CD4-positive, alpha-beta T cell treated with Interleukin-4 for 4 hours (primary cell): Measurements from ENCODE around the gene SEMA5B.
A peak's percentile ranks its signal among the peaks of the same experiment; 100 is the strongest.

Experiments used
- DNase-seq: peaks from one replicate; pipeline ENCODE4 v3.0.0-alpha.2; 2020

Gene SEMA5B

GRCh38 chr3:123027292-123028232, at the start of gene SEMA5B:
TSS of gene SEMA5B (minus strand) at chr3:123027763. CDS start at chr3:122961263, 66,500 bp downstream.
- DNase-seq: no peak

GRCh38 chr3:123076496-123077418, 49.2 kb upstream of the SEMA5B start:
- no peak for DNase-seq

GRCh38 chr3:123076112-123076495, 48.5 kb upstream of the SEMA5B start:
- DNase-seq: no peak

GRCh38 chr3:123075359-123075758, 47.8 kb upstream of the SEMA5B start:
- no peak for DNase-seq

- DNase-seq: no peak
Observed at GRCh38 chr3:123072564-123072963, 45.0 kb upstream of the SEMA5B start.

- DNase-seq: no peak
Observed at GRCh38 chr3:123072152-123072551, 44.6 kb upstream of the SEMA5B start.

GRCh38 chr3:123071581-123071980, 44.0 kb upstream of the SEMA5B start:
- DNase-seq: no peak

- DNase-seq: no peak
Observed at GRCh38 chr3:123071146-123071545, 43.6 kb upstream of the SEMA5B start.

- no peak for DNase-seq
Observed at GRCh38 chr3:123070510-123070909, 42.9 kb upstream of the SEMA5B start.

GRCh38 chr3:123068601-123069381, 41.2 kb upstream of the SEMA5B start:
- no peak for DNase-seq

- no peak for DNase-seq
Observed at GRCh38 chr3:123067689-123068600, 40.4 kb upstream of the SEMA5B start.

GRCh38 chr3:123066896-123067688, 39.5 kb upstream of the SEMA5B start, which contains the start of gene PDIA5:
TSS of gene PDIA5 (plus strand) at chr3:123067025. CDS start at chr3:123067165, 140 bp downstream.
- DNase-seq: peak; percentile 29

GRCh38 chr3:123066599-123066895, 39.0 kb upstream of the SEMA5B start:
- DNase-seq: no peak

GRCh38 chr3:123064914-123065313, 37.4 kb upstream of the SEMA5B start:
- DNase-seq: no peak

- no peak for DNase-seq
Observed at GRCh38 chr3:123064506-123064905, 36.9 kb upstream of the SEMA5B start.

- no peak for DNase-seq
Observed at GRCh38 chr3:123063034-123063433, 35.5 kb upstream of the SEMA5B start.

- no peak for DNase-seq
Observed at GRCh38 chr3:123061856-123062255, 34.3 kb upstream of the SEMA5B start.

GRCh38 chr3:123060054-123060453, 32.5 kb upstream of the SEMA5B start:
- DNase-seq: no peak

- no peak for DNase-seq
Observed at GRCh38 chr3:123058505-123058904, 30.9 kb upstream of the SEMA5B start.

GRCh38 chr3:123055352-123055751, 27.8 kb upstream of the SEMA5B start:
- no peak for DNase-seq

GRCh38 chr3:123054931-123055330, 27.4 kb upstream of the SEMA5B start:
- no peak for DNase-seq
